GM12891 (cell line): Measurements from ENCODE around the gene CRHR2.
"Not testable (repeated sequence)": the region's sequence is repeated elsewhere in the genome, so short reads cannot be mapped to it uniquely, and the experiment has no call there.

Experiments
- DNase-seq: peaks from one replicate; pipeline ENCODE4 v3.0.0; 2011; ENCODE audit warnings: low spot score; ENCODE audit not compliant: insufficient read length
- FAIRE-seq: peaks from 2 replicates; lab custom pipeline; 2011; peaks lifted over from hg19 to GRCh38; lab: Jason Lieb, UNC
- PAX5 ChIP-seq: IDR thresholded peaks from 2 replicates; pipeline ENCODE4 v1.6.1; 2011; ENCODE audit warnings: low read length, moderate library complexity, mild to moderate bottlenecking; ENCODE audit not compliant: insufficient read depth, severe bottlenecking
- POLR2A ChIP-seq: IDR thresholded peaks from 2 replicates; pipeline ENCODE4 v1.6.1; 2011; ENCODE audit warnings: low read depth, low read length, control low read depth
- POLR2AphosphoS5 ChIP-seq: IDR thresholded peaks from 2 replicates; pipeline ENCODE4 v1.6.1; 2011; ENCODE audit warnings: low read depth, low read length, control low read depth
- POU2F2 ChIP-seq: IDR thresholded peaks from 2 replicates; pipeline ENCODE4 v1.6.1; 2011; ENCODE audit warnings: low read depth, mild to moderate bottlenecking, control low read depth, low read length, moderate library complexity
- SPI1 ChIP-seq: IDR thresholded peaks from 2 replicates; pipeline ENCODE4 v1.6.1; 2011; ENCODE audit warnings: low read depth, low read length, control low read depth
- TAF1 ChIP-seq: IDR thresholded peaks from 2 replicates; pipeline ENCODE4 v1.6.1; 2011; ENCODE audit warnings: low read depth, low read length, control low read depth

CRHR2 gene

DNA sequence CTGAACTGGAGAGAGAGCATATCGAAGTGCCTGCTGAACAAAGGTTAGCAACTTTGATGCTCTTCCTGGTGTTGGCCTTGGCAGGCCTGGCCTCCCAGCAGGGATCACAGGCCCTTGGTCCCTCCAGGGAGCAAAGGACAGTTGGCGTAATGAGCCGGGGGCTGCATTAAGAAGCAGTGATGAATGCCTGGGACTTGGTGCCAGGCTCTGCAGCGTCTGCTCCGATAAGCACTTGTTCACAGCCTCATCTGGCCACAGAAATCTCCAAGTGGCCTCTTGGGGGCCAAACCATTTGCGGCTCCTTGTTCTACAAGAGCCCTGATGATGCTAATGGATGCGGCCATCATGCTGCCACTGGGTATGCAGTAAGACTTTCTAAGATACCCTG, 31.8 kb downstream of the CRHR2 start:
- FAIRE-seq (no peak), DNase-seq (no peak)
- no peak for TF ChIP-seq POU2F2
- no peak for TF ChIP-seq SPI1
- TF ChIP-seq PAX5 = no peak
- TF ChIP-seq POLR2AphosphoS5 = no peak
- TF ChIP-seq POLR2A = no peak
- TF ChIP-seq TAF1 = no peak

DNA sequence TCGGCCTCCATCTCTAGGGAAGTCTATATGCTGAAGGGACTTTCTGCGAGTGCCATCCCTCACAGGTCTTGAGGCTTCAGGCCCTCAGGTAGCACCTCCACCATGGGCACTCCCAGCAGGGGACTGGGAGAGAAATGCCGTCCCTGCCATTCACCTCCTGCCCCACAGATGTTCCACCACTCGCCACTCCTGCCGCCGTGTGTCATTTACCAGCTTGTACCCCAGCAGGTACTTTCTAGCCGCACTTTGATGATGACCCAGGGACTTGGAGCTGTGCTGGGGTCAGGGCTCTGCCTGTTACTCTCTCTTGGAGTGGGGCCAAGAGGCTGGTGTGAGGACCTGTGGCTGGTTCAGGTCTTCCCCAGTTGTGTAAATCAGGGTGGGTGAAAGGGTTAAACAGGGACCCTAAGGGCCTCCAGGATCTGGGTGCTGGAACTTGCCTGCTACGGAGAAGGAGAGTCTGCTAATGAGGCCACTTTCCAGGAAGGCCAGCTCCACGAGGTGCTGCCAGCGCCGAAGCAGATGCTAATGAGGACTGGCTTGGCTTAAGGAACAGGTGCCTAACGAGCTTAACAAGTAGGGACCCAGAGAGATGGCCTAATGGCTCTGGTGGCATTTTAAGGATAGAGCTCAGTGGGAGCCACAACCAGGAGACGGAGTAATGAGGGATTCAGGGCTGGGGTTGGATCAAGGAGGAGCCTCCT, 32.4 kb downstream of the CRHR2 start:
- FAIRE-seq = no peak
- TF ChIP-seq POLR2AphosphoS5 (no peak), SPI1 (no peak), TAF1 (no peak), PAX5 (no peak), POU2F2 (no peak), POLR2A (no peak)
- DNase-seq = no peak

GRCh38 chr7:30648744-30649540, 33.3 kb downstream of the CRHR2 start:
- TF ChIP-seq PAX5 (no peak), POU2F2 (no peak), TAF1 (no peak), POLR2AphosphoS5 (no peak), POLR2A (no peak), SPI1 (no peak)
- DNase-seq (no peak), FAIRE-seq (no peak)

DNA sequence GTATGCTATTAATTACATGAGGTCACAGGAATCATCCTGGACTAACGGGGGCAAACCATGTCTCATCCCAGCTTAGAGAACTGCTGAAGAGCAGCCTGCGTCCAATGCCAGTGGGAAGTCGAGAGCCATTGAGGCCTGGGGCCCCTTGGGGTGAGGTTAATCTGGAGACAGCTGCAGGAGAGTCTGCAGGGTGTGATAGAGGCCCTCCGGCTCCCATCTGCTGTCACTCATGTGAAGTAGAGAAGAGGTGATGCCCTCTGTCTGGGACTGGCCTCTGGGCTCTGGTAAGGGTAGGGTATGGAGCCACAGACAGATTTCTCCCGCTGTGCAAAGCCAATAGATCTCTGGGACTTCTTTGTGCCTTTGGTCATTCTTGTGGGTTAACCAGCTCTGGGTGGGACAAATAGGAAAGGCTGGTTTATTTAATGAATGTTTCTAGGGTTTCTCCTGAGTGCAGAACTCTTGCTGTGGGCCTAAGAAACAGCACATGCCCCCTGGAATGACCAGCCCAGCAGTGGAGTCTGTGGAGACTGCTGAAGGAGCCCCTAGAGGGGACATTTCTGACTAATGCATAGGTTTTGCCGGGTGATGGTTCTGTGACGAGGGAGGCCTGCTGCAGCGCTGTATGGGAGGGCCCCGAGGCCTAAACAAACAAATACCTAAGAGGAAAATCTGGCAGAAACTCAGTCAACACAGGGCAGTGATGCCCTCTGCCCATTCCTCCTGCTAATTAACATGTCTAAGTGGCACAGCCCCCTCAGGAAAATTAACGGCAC, 34.5 kb downstream of the CRHR2 start:
- TF ChIP-seq POLR2A (no peak), TAF1 (no peak), POLR2AphosphoS5 (no peak), PAX5 (no peak), SPI1 (no peak), POU2F2 (no peak)
- FAIRE-seq (no peak), DNase-seq (no peak)

DNA sequence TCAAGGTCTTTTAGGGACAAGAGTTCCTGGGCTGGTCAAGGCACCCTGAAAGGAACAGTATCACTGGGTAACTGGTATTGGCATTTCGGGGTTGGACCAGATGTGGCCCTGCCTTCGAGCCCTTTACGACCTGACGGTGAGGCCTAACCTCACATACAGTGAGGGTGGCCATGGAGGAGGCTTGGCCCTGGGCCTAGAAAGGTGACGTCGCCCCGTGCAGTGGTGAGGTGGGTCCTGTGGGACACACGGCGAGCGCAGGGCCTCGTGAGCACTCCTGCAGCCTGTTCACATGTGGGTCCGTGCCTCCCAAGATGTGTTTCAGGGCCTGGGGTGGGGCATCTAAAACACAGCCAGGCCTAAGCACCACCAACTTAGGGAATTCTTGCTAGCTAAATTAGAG, 36.1 kb downstream of the CRHR2 start:
- TF ChIP-seq POLR2A (no peak), POLR2AphosphoS5 (no peak), PAX5 (no peak), SPI1 (no peak), POU2F2 (no peak)
- FAIRE-seq (no peak), DNase-seq (no peak)

DNA sequence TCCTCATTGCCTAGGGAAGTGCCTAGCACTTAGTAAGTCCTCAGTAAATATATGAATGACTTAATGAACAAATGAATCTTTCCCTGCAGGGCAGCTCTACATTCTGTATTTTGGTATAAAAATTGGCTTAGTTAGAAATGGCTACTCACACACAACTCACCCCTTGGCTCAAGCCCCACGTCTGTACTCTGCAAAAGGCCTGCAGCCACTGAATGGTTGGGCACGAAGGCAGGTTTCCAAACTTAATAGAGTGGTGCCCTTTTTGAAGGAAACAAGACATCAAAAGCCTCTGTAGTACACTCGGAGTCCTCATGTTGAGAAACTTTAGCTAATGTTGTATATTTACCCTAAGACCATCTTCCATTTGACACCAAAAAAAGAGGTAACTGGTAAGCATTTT, 36.6 kb downstream of the CRHR2 start:
- no peak for FAIRE-seq
- no peak for TF ChIP-seq TAF1
- TF ChIP-seq PAX5 = no peak
- TF ChIP-seq POU2F2 = no peak
- no peak for TF ChIP-seq POLR2A
- no peak for TF ChIP-seq POLR2AphosphoS5
- no peak for TF ChIP-seq SPI1

GRCh38 chr7:30644286-30644955, 37.8 kb downstream of the CRHR2 start:
- DNase-seq = no peak
- TF ChIP-seq SPI1 = no peak
- no peak for TF ChIP-seq TAF1
- TF ChIP-seq POU2F2 = no peak
- no peak for TF ChIP-seq PAX5
- no peak for FAIRE-seq

More for the DNA sequence above, 36.6 kb downstream of the CRHR2 start:
- no peak for DNase-seq

- FAIRE-seq = no peak
- no peak for DNase-seq
- TF ChIP-seq POLR2AphosphoS5 (no peak), PAX5 (no peak), SPI1 (no peak), POU2F2 (no peak), POLR2A (no peak), TAF1 (no peak)
Observed at GRCh38 chr7:30642789-30643188, 39.5 kb downstream of the CRHR2 start.

- not testable (repeated sequence) for DNase-seq, FAIRE-seq
Observed at GRCh38 chr7:30642322-30642721, 39.9 kb downstream of the CRHR2 start.
